Muscle of arm (tissue), 14 donors: ENCODE measurements around the gene RARS1. TPM values are rescaled to one million over a fixed set of nuclear protein-coding genes. Genes with fewer than 3 reads are reported as not detected.

ENCODE experiments used
- DNase-seq: peaks from one replicate; pipeline ENCODE4 v3.0.0-alpha.2; 2013
- long read RNA-seq, 11 donors: transcript quantifications; one replicate each; lab custom pipeline, GENCODE V29; 2026
- polyA plus RNA-seq, 12 donors: library from polyadenylated mRNA; unstranded; fragments of 120-200 nt; gene quantifications; one replicate each; pipeline ENCODE4 v1.2.1, GENCODE V29; 2013; ENCODE audit not compliant: insufficient read length in 12 of 12

Gene RARS1
- 10 to 100 TPM in 11 of 12 donors, not detected in 1; 31.5 to 78.1 (median 61.7) TPM for polyA plus RNA-seq
- long read RNA-seq, donor 1, transcript RARS-201 (15 exons, 2,146 nt) = major isoform, 12 of 27 reads
- long read RNA-seq, donor 1, partial matches to known transcripts = 13 of 27 reads
- long read RNA-seq, donor 1, other reads (novel, unspliced or antisense) = 0 of 27 reads
- long read RNA-seq, donor 2, transcript RARS-201 (15 exons, 2,146 nt) = major isoform, 17 of 60 reads
- long read RNA-seq, donor 2, partial matches to known transcripts = 31 of 60 reads
- long read RNA-seq, donor 2, other reads (novel, unspliced or antisense) = 12 of 60 reads
- long read RNA-seq, donor 3, transcript RARS-201 (15 exons, 2,146 nt) = major isoform, 5 of 7 reads
- long read RNA-seq, donor 3, partial matches to known transcripts = 0 of 7 reads
- long read RNA-seq, donor 3, other reads (novel, unspliced or antisense) = 0 of 7 reads
- long read RNA-seq, donor 4, transcript RARS-201 (15 exons, 2,146 nt) = major isoform, 6 of 23 reads
- long read RNA-seq, donor 4, partial matches to known transcripts = 17 of 23 reads
- long read RNA-seq, donor 4, other reads (novel, unspliced or antisense) = 0 of 23 reads
- long read RNA-seq, donor 5, transcript RARS-201 (15 exons, 2,146 nt) = major isoform, 24 of 41 reads
- long read RNA-seq, donor 5, partial matches to known transcripts = 16 of 41 reads
- long read RNA-seq, donor 5, other reads (novel, unspliced or antisense) = 0 of 41 reads
- long read RNA-seq, donor 6, transcript RARS-201 (15 exons, 2,146 nt) = major isoform, 8 of 13 reads
- long read RNA-seq, donor 6, partial matches to known transcripts = 5 of 13 reads
- long read RNA-seq, donor 6, other reads (novel, unspliced or antisense) = 0 of 13 reads
- long read RNA-seq, donor 7, partial matches to known transcripts = 17 of 19 reads
- long read RNA-seq, donor 7, other reads (novel, unspliced or antisense) = 0 of 19 reads
- long read RNA-seq, donor 8, transcript RARS-201 (15 exons, 2,146 nt) = major isoform, 9 of 19 reads
- long read RNA-seq, donor 8, partial matches to known transcripts = 8 of 19 reads
- long read RNA-seq, donor 8, other reads (novel, unspliced or antisense) = 0 of 19 reads
- long read RNA-seq, donor 9, transcript RARS-201 (15 exons, 2,146 nt) = major isoform, 6 of 22 reads
- long read RNA-seq, donor 9, partial matches to known transcripts = 16 of 22 reads
- long read RNA-seq, donor 9, other reads (novel, unspliced or antisense) = 0 of 22 reads
- long read RNA-seq, donor 10, transcript RARS-201 (15 exons, 2,146 nt) = major isoform, 12 of 44 reads
- long read RNA-seq, donor 10, partial matches to known transcripts = 29 of 44 reads
- long read RNA-seq, donor 10, other reads (novel, unspliced or antisense) = 0 of 44 reads
- long read RNA-seq, donor 11, transcript RARS-201 (15 exons, 2,146 nt) = major isoform, 12 of 36 reads
- long read RNA-seq, donor 11, partial matches to known transcripts = 22 of 36 reads
- long read RNA-seq, donor 11, other reads (novel, unspliced or antisense) = 0 of 36 reads

- DNase-seq = peak; percentile 96
Measured at GRCh38 chr5:168486136-168486879, at the start of gene RARS1. Gene RARS1 (plus strand): TSS chr5:168486471. CDS start chr5:168486499, 28 bp downstream.

- DNase-seq = no peak
Measured at GRCh38 chr5:168438349-168438748, 47.9 kb upstream of the RARS1 start.

- no peak for DNase-seq
Measured at GRCh38 chr5:168443533-168443932, 42.7 kb upstream of the RARS1 start.

- no peak for DNase-seq
Measured at GRCh38 chr5:168443950-168444700, 42.1 kb upstream of the RARS1 start.

GRCh38 chr5:168446983-168447619 lies 39.2 kb upstream of the RARS1 start:
- DNase-seq = no peak

- DNase-seq = no peak
Measured at GRCh38 chr5:168447808-168448207, 38.5 kb upstream of the RARS1 start.

- DNase-seq = no peak
Measured at GRCh38 chr5:168449166-168449565, 37.1 kb upstream of the RARS1 start.

GRCh38 chr5:168451565-168451964 lies 34.7 kb upstream of the RARS1 start:
- DNase-seq = no peak

GRCh38 chr5:168455201-168455600 lies 31.1 kb upstream of the RARS1 start:
- no peak for DNase-seq

GRCh38 chr5:168457542-168457941 lies 28.7 kb upstream of the RARS1 start:
- no peak for DNase-seq

- no peak for DNase-seq
Measured at GRCh38 chr5:168460606-168461005, 25.7 kb upstream of the RARS1 start.

GRCh38 chr5:168463081-168463480 lies 23.2 kb upstream of the RARS1 start:
- no peak for DNase-seq

- DNase-seq = no peak
Measured at GRCh38 chr5:168464214-168464613, 22.1 kb upstream of the RARS1 start.

- no peak for DNase-seq
Measured at GRCh38 chr5:168464641-168465040, 21.6 kb upstream of the RARS1 start.

GRCh38 chr5:168467755-168468330 lies 18.4 kb upstream of the RARS1 start:
- no peak for DNase-seq

- DNase-seq = no peak
Measured at GRCh38 chr5:168468836-168469235, 17.4 kb upstream of the RARS1 start.

- no peak for DNase-seq
Measured at GRCh38 chr5:168469816-168470215, 16.5 kb upstream of the RARS1 start.

GRCh38 chr5:168471785-168472184 lies 14.5 kb upstream of the RARS1 start:
- DNase-seq = no peak

GRCh38 chr5:168472329-168472728 lies 13.9 kb upstream of the RARS1 start:
- DNase-seq = no peak
